Hematopoietic multipotent progenitor cell treated with erythropoietin and hydrocortisone succinate and interleukin-3 and kit ligand, for 15 days (in vitro differentiated cells): ENCODE measurements around the gene IRX1.

Source experiments
- DNase-seq: peaks from one replicate; pipeline ENCODE4 v3.0.0-alpha.2; 2015; ENCODE audit warnings: low spot score

Gene IRX1

DNA sequence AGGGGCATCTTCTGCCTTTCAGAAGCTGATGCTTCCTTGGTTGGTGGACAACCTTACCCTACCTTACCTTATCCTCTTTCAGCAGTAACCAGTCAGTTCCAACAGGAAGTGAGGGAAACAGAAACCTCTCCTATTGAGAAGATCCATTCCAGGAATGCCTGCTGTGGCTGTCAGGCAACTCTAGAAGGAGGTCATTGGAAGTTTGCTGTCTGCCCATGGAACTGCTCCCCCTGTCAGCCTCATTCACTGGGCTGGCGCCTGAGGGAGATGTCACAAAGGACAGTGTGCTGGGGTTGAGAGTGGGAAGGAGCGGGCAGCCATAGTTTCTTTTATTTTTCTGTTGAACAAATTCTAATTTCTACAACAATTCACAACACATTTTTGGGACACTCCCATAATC lies 54.7 kb downstream of the IRX1 start:
- no peak for DNase-seq

DNA sequence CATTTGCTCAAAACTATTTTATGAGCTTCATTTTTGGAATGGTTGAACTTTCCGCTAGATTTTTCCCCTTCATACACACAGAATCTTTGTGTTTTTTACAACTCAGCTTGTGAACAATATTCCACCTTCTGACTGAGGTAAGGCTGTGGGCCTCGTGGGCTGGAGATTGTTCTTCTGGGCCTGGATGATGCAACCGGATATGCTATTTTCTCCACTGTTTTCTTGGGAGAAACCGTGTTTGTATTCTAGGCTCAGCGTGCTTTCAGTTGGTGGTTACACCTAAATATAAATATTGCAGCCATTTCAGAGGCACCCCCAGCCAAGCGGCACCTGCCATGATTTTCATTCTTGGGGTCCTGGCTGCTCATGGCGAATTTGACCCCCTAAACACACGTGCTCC lies 55.2 kb downstream of the IRX1 start:
- DNase-seq, result no peak
